ENCODE measurements around the gene IL20.

IL20 gene

GRCh38 chr1:206905295-206906164, 40.1 kb downstream of the IL20 start:
- no peak for DNase-seq

- no peak for DNase-seq
These were observed 42.0 kb downstream of the IL20 start for GRCh38 chr1:206907304-206907991.

- no peak for DNase-seq
These were observed 42.6 kb downstream of the IL20 start for GRCh38 chr1:206908038-206908437.

GRCh38 chr1:206909161-206909882, 43.9 kb downstream of the IL20 start:
- DNase-seq, result peak; percentile 91

- no peak for DNase-seq
These were observed 44.5 kb downstream of the IL20 start for GRCh38 chr1:206909883-206910318.

- DNase-seq, result peak; percentile 63
These were observed 45.7 kb downstream of the IL20 start for GRCh38 chr1:206911064-206911663.

GRCh38 chr1:206912445-206913095, 47.1 kb downstream of the IL20 start:
- peak; percentile 84 for DNase-seq

GRCh38 chr1:206913766-206914537, 48.5 kb downstream of the IL20 start:
- no peak for DNase-seq

GRCh38 chr1:206915030-206915735, 49.8 kb downstream of the IL20 start:
- DNase-seq, result no peak

GRCh38 chr1:206916000-206916709, 50.7 kb downstream of the IL20 start:
- no peak for DNase-seq

- no peak for DNase-seq
These were observed 52.7 kb downstream of the IL20 start for GRCh38 chr1:206918076-206918475.

Measured in NCI-H2171 treated with DMSO at 0.1 percent for 48 hours (cell line).